ENCODE data around the gene TMEM186. TPM values are rescaled to one million over a fixed set of nuclear protein-coding genes. Genes with fewer than 3 reads are reported as not detected.

Gene TMEM186
- total and polyA plus RNA-seq, 11 donors: 8.7 to 17.2 (median 12.4) TPM

DNA sequence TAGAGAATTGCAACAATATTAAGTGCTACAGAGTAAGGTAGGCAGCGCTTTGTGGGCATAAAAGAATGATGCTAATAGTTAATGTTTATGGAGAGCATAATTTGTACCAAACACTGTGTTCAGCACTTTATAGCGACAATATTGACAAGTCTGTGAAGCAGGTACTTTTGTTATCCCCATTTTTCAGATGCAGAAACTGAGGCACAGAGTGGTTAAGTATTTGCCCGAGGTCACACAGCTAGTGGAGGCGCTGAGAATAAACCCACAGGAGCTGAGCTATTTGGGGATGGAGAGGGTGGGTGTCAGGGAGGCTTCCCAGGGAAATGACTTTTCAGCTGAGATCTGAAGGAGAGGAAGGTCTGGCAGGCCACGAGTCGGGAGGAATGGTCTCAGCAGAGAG is 39.4 kb downstream of the TMEM186 start:
- peaks cover 0 to 17% (median 0%) of the 10 kb centered on the region in 9 donors for H3K36me3 ChIP-seq
- no peaks in the 10 kb centered on the region for H3K27me3 ChIP-seq
- WGBS, 4 donors: 87 to 93% (median 91%) methylated on average over 6 of the region's 6 CpGs
- DNase-seq: no peak
- H3K4me1 ChIP-seq: no peaks in the 10 kb centered on the region
- H3K9me3 ChIP-seq: no peaks in the 10 kb centered on the region
- TF ChIP-seq, protein P1, sequence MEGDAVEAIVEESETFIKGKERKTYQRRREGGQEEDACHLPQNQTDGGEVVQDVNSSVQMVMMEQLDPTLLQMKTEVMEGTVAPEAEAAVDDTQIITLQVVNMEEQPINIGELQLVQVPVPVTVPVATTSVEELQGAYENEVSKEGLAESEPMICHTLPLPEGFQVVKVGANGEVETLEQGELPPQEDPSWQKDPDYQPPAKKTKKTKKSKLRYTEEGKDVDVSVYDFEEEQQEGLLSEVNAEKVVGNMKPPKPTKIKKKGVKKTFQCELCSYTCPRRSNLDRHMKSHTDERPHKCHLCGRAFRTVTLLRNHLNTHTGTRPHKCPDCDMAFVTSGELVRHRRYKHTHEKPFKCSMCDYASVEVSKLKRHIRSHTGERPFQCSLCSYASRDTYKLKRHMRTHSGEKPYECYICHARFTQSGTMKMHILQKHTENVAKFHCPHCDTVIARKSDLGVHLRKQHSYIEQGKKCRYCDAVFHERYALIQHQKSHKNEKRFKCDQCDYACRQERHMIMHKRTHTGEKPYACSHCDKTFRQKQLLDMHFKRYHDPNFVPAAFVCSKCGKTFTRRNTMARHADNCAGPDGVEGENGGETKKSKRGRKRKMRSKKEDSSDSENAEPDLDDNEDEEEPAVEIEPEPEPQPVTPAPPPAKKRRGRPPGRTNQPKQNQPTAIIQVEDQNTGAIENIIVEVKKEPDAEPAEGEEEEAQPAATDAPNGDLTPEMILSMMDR (IDR thresholded peaks at IDR 0.05): no peak
- no peak for TF ChIP-seq POLR2A (IDR thresholded peaks at IDR 0.05)
- intact Hi-C loops (cut with DNase I): no loop called here
- no peak overlapping the region for H3K4me3 ChIP-seq
- ATAC-seq: no peak
- H3K27ac ChIP-seq: no peak overlapping the region

- no peak overlapping the region for H3K4me3 ChIP-seq
- peaks cover 0 to 7% (median 0%) of the 10 kb centered on the region in 12 donors for H3K4me1 ChIP-seq
- 95 to 99% (median 96%) methylated on average over 5 of the region's 5 CpGs for WGBS, 4 donors
- H3K27me3 ChIP-seq: no peaks in the 10 kb centered on the region
- H3K27ac ChIP-seq: no peak overlapping the region
- no peaks in the 10 kb centered on the region for H3K9me3 ChIP-seq
- ATAC-seq (no peak), DNase-seq (no peak)
- H3K36me3 ChIP-seq: peaks cover 0 to 17% (median 0%) of the 10 kb centered on the region in 9 donors
- TF ChIP-seq, protein P1 (IDR thresholded peaks at IDR 0.05): no peak
- no peak for TF ChIP-seq POLR2A (IDR thresholded peaks at IDR 0.05)
- intact Hi-C loops (cut with DNase I): no loop called here
Observed at GRCh38 chr16:8756755-8757154, 40.7 kb downstream of the TMEM186 start.

DNA sequence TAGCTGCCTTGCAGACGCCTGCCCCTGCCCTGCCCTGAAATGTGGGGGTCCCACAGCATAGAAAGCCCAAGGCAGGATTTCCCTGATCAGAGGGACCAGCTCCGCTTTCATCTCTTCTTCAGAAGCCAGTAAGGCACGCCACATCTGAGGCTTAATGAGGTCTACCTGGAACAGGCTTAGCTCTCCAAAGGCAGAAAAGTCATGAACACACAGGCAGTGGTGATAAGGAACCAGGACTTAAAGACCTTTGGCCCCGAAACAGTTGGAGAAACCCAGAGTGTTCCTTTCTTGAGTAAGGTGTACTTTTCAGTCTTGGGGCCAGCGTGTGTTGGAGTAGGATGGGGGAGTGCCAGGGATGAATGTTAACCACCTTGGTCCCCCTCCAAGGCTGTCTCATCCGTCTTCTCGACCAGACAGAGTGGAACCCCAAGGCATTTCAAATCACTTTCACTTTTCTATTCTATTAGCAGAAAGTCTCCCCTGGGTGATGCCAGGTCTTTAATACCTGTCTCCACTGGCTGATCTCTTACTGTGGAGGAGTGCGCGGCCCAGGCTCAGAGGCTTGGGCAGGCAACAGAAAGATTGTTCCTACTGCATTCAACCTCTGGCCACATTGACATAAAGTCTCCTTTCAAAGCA is 43.9 kb downstream of the TMEM186 start:
- ATAC-seq (no peak), DNase-seq (no peak)
- H3K4me1 ChIP-seq: peaks cover 0 to 12% (median 0%) of the 10 kb centered on the region in 12 donors
- peaks cover 0 to 28% (median 0%) of the 10 kb centered on the region in 9 donors for H3K36me3 ChIP-seq
- intact Hi-C loops (cut with DNase I): no loop called here
- no peaks in the 10 kb centered on the region for H3K9me3 ChIP-seq
- TF ChIP-seq, protein P1 (IDR thresholded peaks at IDR 0.05): no peak
- TF ChIP-seq POLR2A (IDR thresholded peaks at IDR 0.05): no peak
- H3K4me3 ChIP-seq: no peak overlapping the region
- no peak overlapping the region for H3K27ac ChIP-seq
- WGBS, 4 donors: 74 to 77% (median 76%) methylated on average over 9 of the region's 9 CpGs
- H3K27me3 ChIP-seq: no peaks in the 10 kb centered on the region

DNA sequence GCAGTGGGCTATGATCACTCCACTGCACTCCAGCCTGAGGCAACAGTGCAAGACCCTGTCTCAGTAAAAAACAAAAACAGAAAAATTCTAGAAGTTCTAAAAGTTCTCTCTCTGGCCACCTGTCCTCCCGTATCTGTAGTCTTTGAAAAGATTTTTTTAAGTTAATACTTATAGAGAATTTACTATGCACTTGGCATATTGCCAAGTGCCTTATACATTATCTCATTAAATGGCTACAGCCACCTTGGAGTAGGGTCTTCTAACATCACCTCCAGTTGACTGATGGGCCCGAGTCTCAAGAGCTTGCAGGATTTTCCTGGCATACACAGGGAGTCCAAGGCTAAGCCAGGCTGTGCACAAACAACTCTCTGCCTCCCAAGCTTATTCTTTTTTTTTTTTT is 44.7 kb downstream of the TMEM186 start:
- Histone ChIP-seq H3K4me1 (peaks cover 0 to 12% (median 0%) of the 10 kb centered on the region in 12 donors), H3K27me3 (no peaks in the 10 kb centered on the region), H3K4me3 (no peak overlapping the region), H3K36me3 (peaks cover 0 to 25% (median 0%) of the 10 kb centered on the region in 9 donors), H3K9me3 (no peaks in the 10 kb centered on the region), H3K27ac (no peak overlapping the region)
- ATAC-seq: no peak
- WGBS, 4 donors: 37 to 41% (median 39%) methylated on average over 2 of the region's 2 CpGs
- intact Hi-C loops (cut with DNase I): no loop called here
- TF ChIP-seq, protein P1 (IDR thresholded peaks at IDR 0.05): no peak
- no peak for TF ChIP-seq POLR2A (IDR thresholded peaks at IDR 0.05)
- no peak for DNase-seq
